Measurements from ENCODE around the gene RBM19.
"Not testable (repeated sequence)": the region's sequence is repeated elsewhere in the genome, so short reads cannot be mapped to it uniquely, and the experiment has no call there.

Gene RBM19

GRCh38 chr12:113815031-113815430 is 151.1 kb downstream of the RBM19 start:
- in situ Hi-C loops (cut with HindIII; ENCODE audit: low sequenced_read_pairs) = no loop called here

- in situ Hi-C loops (cut with HindIII; ENCODE audit: low sequenced_read_pairs) = no loop called here
Measured at GRCh38 chr12:113813229-113813541, 152.9 kb downstream of the RBM19 start.

GRCh38 chr12:113812411-113813228 is 153.5 kb downstream of the RBM19 start:
- in situ Hi-C loops (cut with HindIII; ENCODE audit: low sequenced_read_pairs) = no loop called here

DNA sequence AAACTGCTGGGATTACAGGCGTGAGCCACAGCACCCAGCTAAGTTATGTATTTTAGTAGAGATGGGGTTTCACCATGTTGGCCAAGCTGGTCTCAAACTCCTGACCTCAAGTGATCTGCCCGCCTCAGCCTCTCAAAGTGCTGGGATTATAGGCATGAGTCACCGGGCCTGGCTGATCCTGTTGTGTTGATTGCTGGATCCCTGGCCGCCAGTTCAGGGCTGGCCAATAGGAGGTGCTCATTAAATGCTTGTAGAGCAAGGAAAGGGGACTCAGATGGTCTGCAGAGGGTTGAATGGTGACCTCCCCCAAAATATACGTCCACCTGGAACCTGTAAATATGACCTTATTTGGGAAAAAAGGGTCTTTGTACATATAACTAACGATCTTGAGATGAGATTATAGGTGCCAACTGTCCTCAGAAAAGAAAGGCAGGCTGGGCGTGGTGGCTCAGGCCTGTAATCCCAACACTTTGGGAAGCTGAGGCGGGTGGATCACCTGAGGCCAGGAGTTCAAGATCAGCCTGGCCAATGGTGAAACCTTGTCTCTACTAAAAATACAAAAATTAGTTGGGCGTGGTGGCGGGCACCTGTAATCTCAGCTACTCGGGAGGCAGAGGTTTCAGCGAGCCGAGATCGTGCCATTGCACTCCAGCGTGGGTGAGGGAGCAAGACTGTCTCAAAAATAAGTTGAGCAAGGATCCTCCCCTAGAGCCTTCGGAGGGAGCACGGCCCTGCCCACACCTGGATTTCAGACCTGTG is 156.5 kb downstream of the RBM19 start:
- in situ Hi-C loops (cut with HindIII; ENCODE audit: low sequenced_read_pairs) = not testable (repeated sequence)

DNA sequence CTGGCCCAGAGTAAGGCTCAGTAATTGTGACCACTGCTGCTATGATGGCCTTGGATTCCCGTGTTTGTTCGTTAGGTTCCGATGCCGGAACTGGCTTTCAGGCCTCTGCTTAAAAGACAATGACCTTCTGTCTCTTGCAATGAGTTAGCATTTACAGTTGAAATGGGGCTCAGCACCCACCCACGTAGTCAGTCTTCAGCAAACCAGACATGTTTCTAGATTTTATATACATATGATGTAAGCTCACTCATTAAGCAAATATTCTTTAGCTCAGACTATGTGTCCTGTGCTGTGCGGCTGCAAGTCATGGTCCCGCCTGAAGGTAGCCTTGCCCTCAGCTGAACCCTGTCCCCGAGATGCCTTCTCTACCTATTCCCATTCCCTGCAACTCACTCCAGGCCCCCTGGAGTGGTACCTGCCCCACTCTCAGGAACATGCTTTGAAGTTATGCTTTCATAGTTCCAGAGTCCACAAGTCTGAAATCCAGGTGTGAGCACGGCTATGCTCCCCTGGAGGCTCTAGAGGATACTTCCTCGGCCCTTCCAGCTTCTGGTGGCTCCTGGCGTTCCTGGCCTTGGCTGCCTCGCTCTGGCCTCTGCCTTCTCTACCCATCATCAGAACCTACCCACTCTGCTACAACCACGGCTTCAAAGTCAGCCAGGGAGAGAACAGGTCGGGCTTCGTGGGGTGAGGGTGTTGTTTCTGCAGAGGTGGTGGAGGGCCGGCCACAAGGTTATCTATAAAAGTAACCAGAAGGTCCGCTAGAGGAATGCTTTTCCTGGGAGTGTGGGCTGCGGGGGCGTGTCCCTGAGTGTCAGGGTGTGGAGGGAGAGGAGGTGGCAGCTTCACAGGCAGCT is 157.8 kb downstream of the RBM19 start:
- in situ Hi-C loops (cut with HindIII; ENCODE audit: low sequenced_read_pairs) = no loop called here

DNA sequence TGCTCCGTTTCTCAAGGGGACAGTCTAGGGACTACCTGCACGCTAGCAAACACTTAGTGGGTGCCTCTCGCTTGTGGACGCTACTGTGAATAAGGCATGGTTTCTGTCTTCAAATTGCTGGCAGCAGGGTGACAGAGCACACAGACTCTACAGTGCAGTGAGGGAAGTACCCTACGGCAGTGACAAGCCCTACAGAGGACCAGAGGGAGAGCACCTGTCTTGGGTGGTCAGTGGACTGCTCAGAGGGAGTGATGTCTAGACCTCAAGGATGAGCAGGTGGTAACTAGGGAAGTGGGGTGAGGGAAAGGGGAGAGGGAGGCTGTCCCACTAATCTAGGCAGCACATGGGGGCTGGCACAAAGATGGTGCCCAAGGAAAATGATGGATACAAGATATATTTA is 160.5 kb downstream of the RBM19 start:
- in situ Hi-C loops (cut with HindIII; ENCODE audit: low sequenced_read_pairs) = no loop called here

- in situ Hi-C loops (cut with HindIII; ENCODE audit: low sequenced_read_pairs) = no loop called here
Measured at GRCh38 chr12:113804961-113805600, 161.0 kb downstream of the RBM19 start.

DNA sequence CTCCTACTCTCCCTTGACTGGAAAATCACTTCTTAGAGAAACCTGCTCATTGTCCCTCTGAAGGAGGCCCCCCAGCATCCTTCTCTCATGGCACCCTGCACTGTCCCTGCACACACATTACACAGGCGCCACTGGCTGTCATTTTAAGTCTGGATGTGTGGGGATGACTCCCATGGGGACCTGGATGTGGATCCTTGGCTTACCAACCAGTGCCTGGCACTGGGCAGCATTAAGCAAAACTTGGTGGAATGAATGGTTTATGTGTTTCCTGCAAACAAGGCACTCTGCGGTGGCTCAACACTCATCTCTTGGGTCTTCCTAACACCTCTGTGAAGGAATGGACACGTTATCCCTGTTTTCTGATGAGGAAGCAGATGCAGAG is 162.4 kb downstream of the RBM19 start:
- in situ Hi-C loops (cut with HindIII; ENCODE audit: low sequenced_read_pairs) = no loop called here

DNA sequence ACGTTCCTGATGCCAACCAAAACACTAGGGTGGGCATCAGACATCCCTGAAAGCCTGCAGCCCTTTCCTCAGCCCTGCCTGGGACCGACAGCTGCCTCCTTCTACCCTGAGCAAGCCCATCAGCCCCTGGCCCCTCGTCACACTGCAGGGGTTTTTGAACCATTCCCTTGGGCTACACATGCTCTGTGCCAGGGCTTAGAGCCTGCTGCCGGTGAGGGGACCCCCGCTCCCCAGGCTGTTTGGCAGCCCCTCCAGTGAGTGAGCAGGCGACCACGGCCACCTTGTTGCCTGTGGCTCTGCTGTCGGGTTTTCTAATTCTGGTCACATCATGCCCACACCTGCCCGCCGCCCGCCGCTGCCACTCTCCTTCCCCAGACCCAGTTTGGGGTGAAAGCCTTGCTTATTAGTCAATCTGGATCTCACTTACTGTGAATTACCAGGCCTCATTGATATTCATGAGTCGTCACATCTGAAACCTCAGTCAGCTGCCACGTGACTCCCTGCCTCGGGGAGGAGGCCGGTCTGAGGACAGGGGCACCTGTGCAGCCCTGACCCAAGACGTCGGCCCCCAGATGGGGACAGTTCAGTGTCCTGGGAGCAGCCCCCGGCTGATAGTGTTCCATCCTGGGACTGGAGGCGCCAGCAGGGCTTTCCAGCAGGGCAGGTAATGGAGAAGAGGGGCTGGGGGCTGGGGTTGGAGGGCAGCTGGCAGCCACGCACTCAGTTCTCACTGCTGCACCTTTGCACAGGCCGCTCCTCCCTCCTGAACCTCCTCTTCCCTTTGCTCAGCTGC is 163.0 kb downstream of the RBM19 start:
- in situ Hi-C loops (cut with HindIII; ENCODE audit: low sequenced_read_pairs) = no loop called here

GRCh38 chr12:113802000-113802749 is 163.9 kb downstream of the RBM19 start:
- in situ Hi-C loops (cut with HindIII; ENCODE audit: low sequenced_read_pairs) = no loop called here

DNA sequence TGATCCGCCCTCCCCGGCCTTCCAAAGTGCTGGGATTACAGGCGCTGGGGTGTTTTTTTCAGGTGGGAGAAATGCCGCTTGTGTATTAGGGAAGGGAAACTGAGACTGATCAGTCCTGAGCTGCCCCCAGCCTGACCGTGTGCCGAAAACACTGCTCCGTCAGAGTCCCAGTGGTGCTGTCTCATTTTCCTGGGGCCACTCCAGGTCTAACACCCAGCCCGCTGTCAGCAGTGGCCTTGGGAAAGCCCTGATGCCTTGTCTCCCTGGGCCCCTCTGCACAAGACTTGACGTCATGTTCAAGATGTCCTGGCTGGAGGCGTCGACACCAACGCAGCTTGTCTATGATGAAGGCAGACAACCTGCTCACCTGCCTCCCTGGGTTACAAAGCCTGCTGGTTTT is 165.9 kb downstream of the RBM19 start:
- in situ Hi-C loops (cut with HindIII; ENCODE audit: low sequenced_read_pairs) = no loop called here

DNA sequence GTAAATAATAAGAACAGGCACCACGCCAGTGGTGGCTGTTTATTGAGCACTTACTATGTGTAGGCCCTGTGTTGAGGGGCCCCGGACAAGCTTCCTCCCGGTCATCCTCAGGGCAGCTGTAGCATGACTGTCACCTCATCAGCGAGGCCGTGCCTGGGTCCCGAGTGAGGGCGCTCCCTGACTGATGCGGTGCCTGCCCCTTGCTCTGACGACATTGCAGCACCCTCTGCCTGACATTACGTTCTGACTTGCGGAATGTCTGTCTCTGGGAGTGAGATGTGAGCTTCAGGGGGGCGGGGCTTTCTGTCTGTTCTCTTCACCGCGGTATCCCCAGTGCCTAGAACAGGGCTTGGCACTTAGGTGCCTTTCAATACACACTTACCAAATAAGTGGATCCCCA is 167.6 kb downstream of the RBM19 start:
- in situ Hi-C loops (cut with HindIII; ENCODE audit: low sequenced_read_pairs) = no loop called here

GRCh38 chr12:113797535-113797868 is 168.6 kb downstream of the RBM19 start:
- in situ Hi-C loops (cut with HindIII; ENCODE audit: low sequenced_read_pairs) = no loop called here

GRCh38 chr12:113796852-113797534 is 169.1 kb downstream of the RBM19 start:
- in situ Hi-C loops (cut with HindIII; ENCODE audit: low sequenced_read_pairs) = no loop called here

DNA sequence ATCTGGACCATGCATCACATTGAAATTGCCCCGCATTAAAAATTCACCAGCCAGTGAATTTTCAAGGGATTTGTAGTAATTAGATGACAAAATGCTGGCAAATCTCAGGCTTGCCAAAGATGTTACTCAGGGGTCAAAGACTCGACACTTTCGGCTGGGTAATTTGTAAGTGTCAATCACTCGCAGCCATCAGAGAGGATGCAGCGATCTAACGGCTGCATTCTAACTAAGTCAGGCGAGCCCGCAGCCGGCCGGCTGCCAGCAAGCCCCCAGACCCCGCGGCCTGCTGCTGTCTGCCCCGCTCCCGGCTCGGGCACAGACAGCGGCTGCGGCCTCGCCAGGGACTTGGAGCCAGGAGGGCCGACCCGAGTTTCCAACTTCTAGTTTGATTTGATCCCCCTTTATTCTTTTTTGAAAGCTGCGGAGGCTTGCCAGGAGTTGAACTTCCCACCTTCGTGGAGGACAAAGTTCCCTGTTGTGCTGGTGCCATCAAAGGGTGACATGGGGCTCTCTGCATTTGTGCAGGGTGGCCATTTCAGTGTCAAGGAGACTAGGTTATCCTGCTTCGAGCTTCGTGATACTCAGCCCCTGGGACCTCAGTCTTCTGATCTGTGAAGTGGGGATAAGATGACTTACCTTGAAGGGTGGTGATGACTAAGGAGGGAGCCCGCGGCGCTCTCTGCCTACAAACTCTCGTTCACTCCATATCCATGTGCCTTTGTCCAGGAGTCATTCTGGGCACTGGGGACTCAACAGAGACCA is 169.9 kb downstream of the RBM19 start:
- in situ Hi-C loops (cut with HindIII; ENCODE audit: low sequenced_read_pairs) = no loop called here

GRCh38 chr12:113795445-113795844 is 170.7 kb downstream of the RBM19 start:
- in situ Hi-C loops (cut with HindIII; ENCODE audit: low sequenced_read_pairs) = no loop called here

DNA sequence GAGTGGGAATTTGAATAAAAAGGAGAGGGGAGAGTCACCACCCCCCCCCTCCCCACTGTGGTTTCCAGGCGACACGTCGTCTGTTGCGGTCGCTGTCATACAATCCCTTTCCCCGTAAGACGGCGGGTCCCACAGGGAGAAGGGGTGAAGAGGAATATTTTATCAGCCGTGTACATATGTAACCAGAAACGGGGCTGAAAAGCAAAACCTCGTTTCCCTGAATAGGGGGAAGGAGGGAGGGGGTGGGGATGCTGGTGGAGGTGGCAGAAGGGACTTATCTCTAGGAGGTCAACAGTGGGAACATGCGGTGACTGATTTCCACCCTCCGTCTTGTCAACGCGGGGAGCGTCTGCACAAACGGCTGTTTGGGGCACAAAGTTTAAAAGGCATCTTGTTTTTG is 171.4 kb downstream of the RBM19 start:
- in situ Hi-C loops (cut with HindIII; ENCODE audit: low sequenced_read_pairs) = no loop called here

- in situ Hi-C loops (cut with HindIII; ENCODE audit: low sequenced_read_pairs) = no loop called here
Measured at GRCh38 chr12:113793250-113793649, 172.9 kb downstream of the RBM19 start.

Measured in endothelial cell of hepatic sinusoid (primary cell).